Keratinocyte (primary cell): Measurements from ENCODE around the gene TAF7. TPM values are rescaled to one million over a fixed set of nuclear protein-coding genes. Genes with fewer than 3 reads are reported as not detected.

Experiments
- DNase-seq: peaks from one replicate; pipeline ENCODE4 v3.0.0-alpha.2; 2011; ENCODE audit warnings: low read depth, missing footprints, low spot score
- FAIRE-seq: peaks from 2 replicates; lab custom pipeline; 2011; peaks lifted over from hg19 to GRCh38; lab: Jason Lieb, UNC
- H2AFZ ChIP-seq: 2 replicates; pipeline ENCODE4 v1.6.0; 2012; ENCODE audit warnings: low read length, control low read depth, inconsistent platforms; ENCODE audit not compliant: control insufficient read depth
- H3K27ac ChIP-seq: 2 replicates; pipeline ENCODE4 v1.5.1; 2011; ENCODE audit warnings: low read length; ENCODE audit not compliant: control insufficient read depth, insufficient read depth
- H3K27me3 ChIP-seq: 3 replicates; pipeline ENCODE4 v1.6.0; 2011; ENCODE audit warnings: low read length; ENCODE audit not compliant: control insufficient read depth, insufficient read depth; ENCODE audit errors: extremely low read depth
- H3K36me3 ChIP-seq, 2 experiments: 2 replicates in 1 of 2; 3 replicates in 1 of 2; pipeline ENCODE4 v1.5.1; 2011; ENCODE audit warnings: low read length in 2 of 2, mild to moderate bottlenecking in 1 of 2; ENCODE audit not compliant: control insufficient read depth in 2 of 2, insufficient read depth in 2 of 2; ENCODE audit errors: extremely low read depth in 1 of 2
- H3K4me1 ChIP-seq: 3 replicates; pipeline ENCODE4 v1.5.1; 2011; ENCODE audit warnings: low read length; ENCODE audit not compliant: control insufficient read depth, insufficient read depth; ENCODE audit errors: extremely low read depth
- H3K4me2 ChIP-seq: 3 replicates; pipeline ENCODE4 v1.6.0; 2011; ENCODE audit warnings: low read depth, low read length; ENCODE audit not compliant: control insufficient read depth, insufficient read depth; ENCODE audit errors: extremely low read depth
- H3K4me3 ChIP-seq, 3 experiments: fragments of 200-600 bp in 1 of 3; sonication (generic) in 1 of 3; 2 replicates in 2 of 3; 3 replicates in 1 of 3; pipeline ENCODE4 v1.5.1; 2011 to 2016; ENCODE audit warnings: low read length in 3 of 3, mild to moderate bottlenecking in 3 of 3, control low read depth in 2 of 3, inconsistent platforms in 1 of 3, low read depth in 1 of 3, mixed read lengths in 1 of 3, mixed run types in 1 of 3, moderate library complexity in 1 of 3; ENCODE audit not compliant: control insufficient read depth in 2 of 3, insufficient read depth in 2 of 3; ENCODE audit errors: extremely low read depth in 1 of 3
- H3K79me2 ChIP-seq: 2 replicates; pipeline ENCODE4 v1.6.0; 2012; ENCODE audit warnings: low read length; ENCODE audit not compliant: control insufficient read depth, insufficient read depth
- H3K9ac ChIP-seq: 3 replicates; pipeline ENCODE4 v1.6.0; 2011; ENCODE audit warnings: low read length; ENCODE audit not compliant: control insufficient read depth, insufficient read depth; ENCODE audit errors: extremely low read depth
- H3K9me1 ChIP-seq: 3 replicates; pipeline ENCODE4 v1.6.0; 2011; ENCODE audit warnings: low read length; ENCODE audit not compliant: control insufficient read depth, insufficient read depth; ENCODE audit errors: extremely low read depth
- H3K9me3 ChIP-seq: 2 replicates; pipeline ENCODE4 v1.5.1; 2012; ENCODE audit warnings: low read depth, low read length; ENCODE audit not compliant: control insufficient read depth
- H4K20me1 ChIP-seq: 3 replicates; pipeline ENCODE4 v1.6.0; 2011; ENCODE audit warnings: low read length; ENCODE audit not compliant: control insufficient read depth, insufficient read depth; ENCODE audit errors: extremely low read depth
- CTCF ChIP-seq, 3 experiments: IDR thresholded peaks in 1 of 3; conservative IDR thresholded peaks in 1 of 3; optimal IDR thresholded peaks in 1 of 3; 2 replicates in 2 of 3; 3 replicates in 1 of 3; pipeline versions ENCODE3 to v1.5.1; 2011; ENCODE audit warnings: low read length in 3 of 3, mild to moderate bottlenecking in 3 of 3, moderate library complexity in 2 of 3, control low read depth in 1 of 3, inconsistent platforms in 1 of 3; ENCODE audit not compliant: insufficient read depth in 2 of 3; ENCODE audit errors: extremely low read depth in 1 of 3
- EZH2 ChIP-seq: IDR thresholded peaks from one replicate; pipeline ENCODE4 v1.6.1; 2012; ENCODE audit warnings: inconsistent platforms, mild to moderate bottlenecking, low read length, moderate library complexity
- dilution Hi-C: fragments of 300-500 bp; cut with MboI; formaldehyde crosslinking; loops from one replicate; pipeline ENCODE4 v1.7.0; 2020; ENCODE audit warnings: low sequenced_read_pairs; ENCODE audit not compliant: extremely low pct_ligation_motif_present
- polyA plus RNA-seq, 5 experiments: library from polyadenylated mRNA; depleted of rRNA in 3 of 5; stranded (reverse) in 3 of 5; stranded (forward) in 1 of 5; unstranded in 1 of 5; fragments of >200 nt; gene quantifications; 1 replicate in 1 of 5; 2 replicates in 3 of 5; 3 replicates in 1 of 5; pipeline versions ENCODE4 v1.2.1 to v1.2.3, GENCODE V29; 2011 to 2012; ENCODE audit warnings: missing spikeins in 2 of 5, low read depth in 1 of 5, low replicate concordance in 1 of 5

Gene TAF7
- polyA plus RNA-seq, 1 donor (not counting 4 experiments of a cell fraction or from before 2014, with no cell fraction given): 58.9 TPM

DNA sequence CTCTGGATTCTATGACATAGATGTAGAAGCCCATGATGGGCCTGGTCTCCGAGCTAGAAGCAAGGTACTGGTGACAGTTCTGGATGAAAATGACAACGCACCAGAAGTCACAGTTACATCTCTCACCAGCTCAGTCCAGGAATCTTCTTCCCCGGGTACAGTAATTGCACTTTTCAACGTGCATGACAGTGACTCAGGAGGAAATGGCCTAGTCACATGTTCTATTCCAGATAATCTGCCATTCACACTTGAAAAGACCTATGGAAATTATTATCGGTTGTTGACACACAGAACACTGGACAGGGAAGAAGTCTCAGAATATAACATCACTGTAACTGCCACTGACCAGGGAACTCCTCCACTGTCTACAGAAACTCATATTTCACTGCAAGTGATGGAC is 35.5 kb upstream of the TAF7 start:
- peaks cover 14% of the 10 kb centered on the region for H3K9me3 ChIP-seq

GRCh38 chr5:141355641-141356040 is 35.1 kb upstream of the TAF7 start:
- FAIRE-seq (no peak), DNase-seq (no peak)
- no peak overlapping the region for H3K4me2 ChIP-seq
- no peak for TF ChIP-seq CTCF (optimal IDR thresholded peaks at IDR 0.05 in 1 of 3, IDR thresholded peaks at IDR 0.05 in 1 of 3, conservative IDR thresholded peaks at IDR 0.05 in 1 of 3; ENCODE audit: extremely low read depth in 1 of 3, insufficient read depth in 2 of 3, low read length in 3 of 3)
- H3K79me2 ChIP-seq: no peaks in the 10 kb centered on the region
- peaks cover 11% of the 10 kb centered on the region for H3K9me3 ChIP-seq
- H3K27me3 ChIP-seq: peaks cover 12% of the 10 kb centered on the region
- no peak overlapping the region for H3K27ac ChIP-seq
- no peak overlapping the region for H3K4me3 ChIP-seq
- no peak overlapping the region for H2AFZ ChIP-seq
- no peaks in the 10 kb centered on the region for H3K36me3 ChIP-seq
- no peaks in the 10 kb centered on the region for H4K20me1 ChIP-seq
- no peaks in the 10 kb centered on the region for H3K4me1 ChIP-seq
- H3K9me1 ChIP-seq: no peaks in the 10 kb centered on the region
- H3K9ac ChIP-seq: no peak overlapping the region
- dilution Hi-C loops: no loop called here

More for the DNA sequence above, 35.5 kb upstream of the TAF7 start:
- dilution Hi-C loops: no loop called here
- DNase-seq (no peak), FAIRE-seq (no peak)
- Histone ChIP-seq H3K9me1 (no peaks in the 10 kb centered on the region), H3K4me3 (no peak overlapping the region), H3K4me2 (no peak overlapping the region), H3K79me2 (no peaks in the 10 kb centered on the region), H3K27me3 (peaks cover 17% of the 10 kb centered on the region), H4K20me1 (no peaks in the 10 kb centered on the region), H3K9ac (no peak overlapping the region), H3K27ac (no peak overlapping the region), H3K36me3 (no peaks in the 10 kb centered on the region), H2AFZ (no peak overlapping the region), H3K4me1 (no peaks in the 10 kb centered on the region)
- TF ChIP-seq EZH2 (no peak), CTCF (optimal IDR thresholded peaks at IDR 0.05 in 1 of 3, IDR thresholded peaks at IDR 0.05 in 1 of 3, conservative IDR thresholded peaks at IDR 0.05 in 1 of 3; ENCODE audit: extremely low read depth in 1 of 3, insufficient read depth in 2 of 3, low read length in 3 of 3) (no peak)
